Measurements from ENCODE around the gene TBC1D3B.
"Not testable (repeated sequence)": the region's sequence is repeated elsewhere in the genome, so short reads cannot be mapped to it uniquely, and the experiment has no call there.

Gene TBC1D3B

DNA sequence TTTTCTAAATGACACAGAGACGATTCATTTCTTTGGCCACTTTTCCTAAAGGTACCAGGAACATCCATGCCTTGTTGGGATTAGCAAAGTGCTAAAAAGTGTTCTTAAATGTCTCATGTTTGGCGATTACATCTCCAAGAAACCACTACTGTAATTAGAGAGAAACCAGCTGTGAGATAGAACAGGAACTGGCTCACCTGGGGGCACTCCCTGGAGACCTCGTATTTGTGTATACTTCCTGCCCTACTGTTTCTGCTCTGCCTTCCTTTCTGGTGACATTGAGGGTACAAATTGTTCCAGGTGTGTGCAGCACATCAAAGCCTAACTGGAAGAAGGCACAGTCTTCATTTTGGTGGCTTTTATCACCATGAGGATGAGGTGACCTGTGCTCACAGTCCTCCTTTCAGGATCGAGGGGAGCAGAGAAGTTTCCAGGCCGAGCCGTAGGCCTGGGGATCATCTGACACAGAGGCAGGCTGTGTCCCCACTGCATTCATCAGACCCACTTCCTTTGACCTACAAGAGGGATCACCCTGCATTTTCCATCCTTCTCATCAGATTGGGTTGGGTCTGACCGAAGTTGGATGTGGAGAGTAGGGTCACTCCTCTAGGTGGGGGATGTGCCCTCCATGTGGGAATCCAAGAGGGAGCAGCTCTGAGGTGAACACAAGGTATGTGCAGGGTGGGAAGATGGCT lies 49.1 kb downstream of the TBC1D3B start:
- no peak for DNase-seq

- DNase-seq: no peak
Measured at GRCh38 chr17:36124879-36125824, 51.3 kb downstream of the TBC1D3B start.

GRCh38 chr17:36123431-36123830 lies 53.0 kb downstream of the TBC1D3B start:
- no peak for DNase-seq

GRCh38 chr17:36121099-36121498 lies 55.3 kb downstream of the TBC1D3B start:
- DNase-seq: not testable (repeated sequence)

GRCh38 chr17:36120221-36120620 lies 56.2 kb downstream of the TBC1D3B start:
- no peak for DNase-seq

DNA sequence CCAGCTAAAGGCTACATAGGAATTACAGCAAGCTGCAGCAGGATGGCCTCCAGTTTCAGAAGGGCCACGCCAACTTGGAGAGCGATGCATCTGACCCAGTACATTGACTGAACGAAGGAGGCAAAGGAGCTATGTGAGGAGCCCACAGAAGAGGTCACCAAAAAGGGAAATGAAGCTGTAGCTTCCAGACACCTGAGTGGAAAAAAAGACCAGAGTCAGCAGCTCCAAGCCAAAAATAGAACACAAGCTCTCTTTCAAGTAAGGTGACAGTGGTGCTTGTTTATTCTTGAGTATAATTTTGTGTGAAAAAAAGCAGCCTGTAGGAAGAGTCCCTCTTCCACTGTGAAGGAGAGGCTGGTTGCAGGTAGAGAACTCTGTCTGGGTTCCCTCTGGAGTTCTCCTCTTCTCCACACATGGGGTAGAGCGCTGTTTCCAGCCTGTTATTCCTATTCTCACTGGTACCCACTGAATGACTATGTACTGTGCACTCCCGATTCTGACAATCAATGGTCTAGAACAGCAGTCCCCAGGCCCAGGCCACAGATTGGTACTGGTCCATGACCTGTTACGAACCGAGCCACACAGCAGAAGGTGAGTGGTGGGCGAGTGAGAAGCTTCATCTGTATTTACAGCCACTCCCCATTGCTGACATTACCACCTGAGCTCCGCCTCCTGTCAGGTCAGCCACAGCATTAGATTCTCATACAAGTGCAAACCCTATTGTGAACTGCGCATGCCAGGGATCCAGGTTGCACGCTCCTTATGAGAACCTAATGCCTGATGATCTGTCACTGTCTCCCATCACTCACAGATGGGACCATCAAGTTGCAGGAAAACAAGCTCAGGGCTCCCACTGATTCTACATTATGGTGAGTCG lies 57.7 kb downstream of the TBC1D3B start:
- no peak for DNase-seq

DNA sequence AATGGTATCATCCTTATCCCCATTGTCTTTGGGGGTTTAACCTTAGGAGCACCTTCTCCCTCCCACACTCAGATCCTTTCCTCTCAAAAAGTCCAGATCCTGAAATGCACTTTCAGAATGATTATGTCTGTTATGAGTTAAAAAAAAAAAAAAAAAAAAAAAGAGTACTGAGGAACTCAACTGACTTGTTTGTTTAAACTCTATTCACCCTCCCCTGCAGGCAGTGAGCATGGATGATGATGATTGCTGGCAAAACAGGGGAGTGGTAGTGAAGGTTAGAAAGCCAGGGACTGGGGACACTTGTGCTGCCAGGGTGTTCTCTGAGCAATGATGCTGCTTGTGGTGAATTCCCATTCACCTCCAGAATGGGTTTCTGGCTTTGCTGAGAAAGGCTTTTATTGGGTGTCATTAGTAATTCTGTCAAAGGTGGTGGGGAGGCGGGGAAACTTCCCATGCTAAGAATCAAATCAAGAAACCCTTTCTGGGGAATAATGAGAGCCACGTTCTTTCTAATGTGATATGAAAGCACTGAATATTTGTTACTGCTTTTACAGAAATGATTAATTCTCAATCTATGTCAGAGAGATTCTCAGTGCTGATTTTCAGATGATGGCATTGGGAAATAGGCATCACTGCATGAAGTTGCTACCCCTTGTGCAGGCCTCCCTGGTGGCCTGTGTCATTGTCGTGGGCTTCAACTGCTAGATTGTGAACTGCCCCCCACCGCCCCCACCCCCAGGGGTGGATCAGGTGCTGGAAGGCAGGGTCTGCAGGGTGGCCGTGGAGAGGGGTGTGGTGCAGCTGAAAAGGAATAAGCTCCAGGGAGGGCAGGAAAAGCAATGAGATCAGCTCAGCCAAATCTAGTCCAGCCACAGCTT lies 58.7 kb downstream of the TBC1D3B start:
- DNase-seq: no peak

Data from NCI-H1105 (cell line).